GM12872 (cell line): ENCODE results near the gene TRNT1.

Experiments
- CTCF ChIP-seq: IDR thresholded peaks from 3 replicates; pipeline ENCODE4 v1.5.1; 2011; ENCODE audit warnings: low read depth, mild to moderate bottlenecking, low read length, moderate library complexity; ENCODE audit not compliant: insufficient read depth

Gene TRNT1

GRCh38 chr3:3105246-3105645 is 21.5 kb upstream of the TRNT1 start:
- no peak for TF ChIP-seq CTCF

DNA sequence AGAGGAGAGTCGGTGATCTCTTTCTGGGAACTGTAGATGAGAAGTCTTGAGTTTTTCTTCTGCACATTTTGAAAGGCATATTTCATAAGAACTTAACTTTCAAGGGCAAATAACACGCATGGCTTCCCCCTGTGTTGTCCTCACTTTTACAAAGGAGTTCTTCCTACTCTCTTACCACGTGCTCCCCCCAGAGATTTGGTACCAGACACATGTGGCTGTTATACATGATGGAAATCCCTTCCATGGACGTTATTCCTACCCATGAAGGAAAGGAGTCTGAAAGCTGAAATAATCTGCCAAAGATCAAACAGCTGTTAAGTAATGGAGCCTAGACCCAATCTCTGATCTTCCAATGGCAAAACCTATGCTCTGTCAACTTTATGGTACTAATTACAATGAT is 20.9 kb upstream of the TRNT1 start:
- no peak for TF ChIP-seq CTCF

DNA sequence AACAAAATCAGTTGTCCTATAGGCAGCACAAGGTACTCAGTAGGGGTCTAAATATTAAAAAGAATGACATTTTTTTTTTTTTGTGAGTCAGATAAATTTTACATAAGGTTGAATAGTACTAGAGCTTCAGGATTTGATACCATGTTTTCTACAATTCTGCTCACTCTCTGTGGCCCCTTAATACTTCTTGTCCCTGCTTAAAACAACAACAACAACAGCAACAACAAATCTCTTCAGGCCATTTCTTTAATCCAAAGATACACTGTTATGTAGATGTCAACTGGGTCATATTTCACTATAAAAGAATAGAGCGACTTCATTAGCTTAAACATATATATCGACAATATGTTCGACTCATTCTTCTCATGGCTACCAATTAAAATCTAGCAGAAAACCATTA is 19.6 kb upstream of the TRNT1 start:
- TF ChIP-seq CTCF: no peak

DNA sequence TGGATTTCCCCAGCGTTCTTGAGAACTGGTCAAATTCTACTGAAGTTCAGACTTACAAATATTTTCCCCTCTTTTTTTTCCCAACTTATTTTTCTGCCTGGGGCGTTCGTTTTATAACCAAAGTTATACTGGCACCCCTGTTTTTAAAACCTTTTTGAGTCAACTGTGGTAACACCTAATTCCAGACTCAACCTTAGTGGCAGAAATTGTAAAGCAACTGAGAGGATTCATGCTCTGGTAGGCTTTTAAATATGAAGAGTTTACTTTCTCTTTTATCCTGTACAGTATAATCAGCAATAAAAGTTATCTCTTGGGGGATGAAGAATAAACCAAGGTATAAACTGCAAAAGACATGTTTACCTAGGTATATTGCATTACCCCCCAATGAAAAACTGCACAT is 18.9 kb upstream of the TRNT1 start:
- TF ChIP-seq CTCF: no peak

DNA sequence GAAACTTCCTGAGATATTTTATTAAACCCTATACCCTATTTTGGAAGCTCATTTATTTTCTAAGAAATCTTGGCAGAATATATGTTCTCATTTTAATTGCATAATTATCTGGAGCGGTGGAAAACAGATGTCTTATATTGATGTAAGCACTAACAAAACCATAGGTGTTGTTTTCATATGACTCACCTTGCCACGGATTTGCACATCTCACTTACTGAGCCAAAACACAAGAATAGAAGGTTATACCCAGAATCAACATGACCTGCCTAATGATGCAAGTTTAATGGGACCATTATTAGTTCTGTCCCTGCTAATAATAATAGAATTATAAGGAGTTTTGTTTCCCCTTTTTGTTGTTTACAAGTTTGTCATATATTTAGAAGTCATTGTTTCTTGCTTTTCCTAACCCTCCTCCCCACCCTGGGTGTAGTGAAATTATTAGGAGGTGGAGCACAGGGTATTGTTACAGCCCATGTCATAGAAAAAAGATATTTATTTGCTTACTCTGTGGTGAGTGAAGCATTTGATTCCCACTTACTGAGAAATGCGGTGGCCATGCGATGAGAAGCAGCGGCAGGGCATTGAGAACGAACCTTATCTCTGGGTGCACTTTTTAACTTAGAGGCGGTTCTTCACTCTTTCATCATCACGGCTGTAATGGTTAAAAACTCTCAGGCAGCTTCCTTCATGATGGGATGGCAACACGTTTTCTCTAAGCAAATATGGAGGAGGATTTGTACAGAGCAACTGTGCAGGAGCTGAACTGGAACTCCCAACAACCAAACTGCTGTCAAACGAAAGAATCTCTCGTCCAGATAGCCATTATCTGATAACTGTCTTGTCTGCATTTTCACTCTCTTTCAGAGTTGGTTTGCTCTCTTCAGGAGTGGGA is 17.1 kb upstream of the TRNT1 start:
- TF ChIP-seq CTCF: no peak

- TF ChIP-seq CTCF: no peak
These were observed 16.5 kb upstream of the TRNT1 start, which contains the start of gene IL5RA for GRCh38 chr3:3110299-3110630. Gene IL5RA, minus strand, starts transcription at chr3:3110374. Its CDS starts 5,390 bp downstream, at chr3:3104984.

DNA sequence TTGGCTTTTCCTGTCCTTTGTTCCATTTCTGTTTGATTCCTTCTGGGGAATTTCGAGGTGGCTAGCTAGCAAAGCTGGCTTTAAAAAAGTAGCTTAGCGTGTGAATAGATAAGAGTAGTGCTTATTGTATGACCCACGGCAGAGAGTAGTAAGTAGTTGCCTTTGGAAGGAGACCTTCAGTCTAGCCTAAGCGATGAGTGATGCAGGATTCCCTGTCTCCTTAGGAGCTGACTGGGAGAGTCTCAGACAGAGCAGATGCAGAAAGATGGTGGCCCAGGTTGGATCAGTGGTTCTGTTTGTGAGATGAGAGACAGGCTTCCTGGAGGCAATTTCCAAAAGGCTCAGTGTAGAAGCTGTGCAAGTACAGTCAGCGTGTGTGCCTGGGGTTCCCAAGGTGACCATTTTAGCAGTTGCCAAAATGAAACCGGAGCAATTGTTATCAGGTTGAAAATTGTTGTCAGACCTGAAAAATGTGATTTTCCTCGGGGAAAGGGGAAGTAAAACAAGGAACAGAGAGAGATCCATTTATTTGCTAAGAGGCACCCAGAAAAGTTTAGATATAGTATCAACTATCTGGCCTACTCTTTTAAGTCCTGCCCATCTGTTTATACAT is 15.9 kb upstream of the TRNT1 start:
- no peak for TF ChIP-seq CTCF
